HepG2 (cell line): ENCODE measurements around the gene DDX50. TPM values are rescaled to one million over a fixed set of nuclear protein-coding genes. Genes with fewer than 3 reads are reported as not detected.
A peak's percentile ranks its signal among the peaks of the same experiment; 100 is the strongest.

Experiments used
- ADNP ChIP-seq: sonication (generic); formaldehyde crosslinking; IDR thresholded peaks from 2 replicates; pipeline ENCODE4 v1.4.0; 2020; ENCODE audit warnings: missing genetic modification reagents
- ATF6 ChIP-seq: sonication (generic); formaldehyde crosslinking; conservative IDR thresholded peaks from 2 replicates; pipeline ENCODE4 v1.4.0; 2020; ENCODE audit warnings: missing genetic modification reagents
- EHMT2 ChIP-seq: fragments of 200-600 bp; sonication (generic); IDR thresholded peaks from 2 replicates; pipeline ENCODE4 v1.7.0; 2017; ENCODE audit warnings: antibody characterized with exemption, low read depth, low read length, borderline replicate concordance
- ESRRA ChIP-seq: sonication (generic); formaldehyde crosslinking; IDR thresholded peaks from 2 replicates; pipeline ENCODE4 v1.5.1; 2020; ENCODE audit warnings: mild to moderate bottlenecking, low read depth, missing genetic modification reagents
- FUBP1 ChIP-seq: sonication (generic); formaldehyde crosslinking; IDR thresholded peaks from 2 replicates; pipeline ENCODE4 v1.5.1; 2020; ENCODE audit warnings: missing genetic modification reagents, mild to moderate bottlenecking, borderline replicate concordance
- HDAC1 ChIP-seq: sonication (generic); formaldehyde crosslinking; IDR thresholded peaks from 2 replicates; pipeline ENCODE4 v1.5.1; 2020; ENCODE audit warnings: mild to moderate bottlenecking, missing genetic modification reagents
- NBN ChIP-seq: fragments of 450-650 bp; conservative IDR thresholded peaks from 2 replicates; pipeline ENCODE4 v1.6.1; 2017
- SP4 ChIP-seq: sonication (generic); formaldehyde crosslinking; IDR thresholded peaks from 2 replicates; pipeline ENCODE4 v1.8.1; 2023; ENCODE audit warnings: mild to moderate bottlenecking, missing genetic modification reagents
- SRSF9 ChIP-seq: fragments of 200-400 bp; formaldehyde crosslinking; IDR thresholded peaks from 2 replicates; pipeline ENCODE4 v1.6.1; 2018; ENCODE audit warnings: borderline replicate concordance, mild to moderate bottlenecking, low read depth, low read length; ENCODE audit not compliant: insufficient read depth, poor library complexity, severe bottlenecking
- SRY ChIP-seq: sonication (generic); formaldehyde crosslinking; IDR thresholded peaks from 2 replicates; pipeline ENCODE4 v1.8.0; 2022; ENCODE audit warnings: mild to moderate bottlenecking, missing genetic modification reagents
- TIGD3 ChIP-seq: sonication (generic); formaldehyde crosslinking; IDR thresholded peaks from 2 replicates; pipeline ENCODE4 v1.5.1; 2020; ENCODE audit warnings: mild to moderate bottlenecking, missing genetic modification reagents, borderline replicate concordance
- ZSCAN31 ChIP-seq: sonication (generic); formaldehyde crosslinking; IDR thresholded peaks from 2 replicates; pipeline ENCODE4 v1.5.0; 2020; ENCODE audit warnings: low read depth, mild to moderate bottlenecking, missing genetic modification reagents
- polyA plus RNA-seq, 8 experiments: library from polyadenylated mRNA; depleted of rRNA in 3 of 8; stranded (reverse) in 7 of 8; unstranded in 1 of 8; fragments of >200 nt; fragmentation: Illumina TruSeq in 4 of 8; extraction: Trizol in 4 of 8; gene quantifications; 2 replicates each; pipeline versions ENCODE4 v1.2.1 to v1.2.3, GENCODE V29; 2011 to 2016; ENCODE audit warnings: low read depth in 4 of 8, missing spikeins in 1 of 8, mixed read lengths in 1 of 8; ENCODE audit not compliant: insufficient read depth in 1 of 8
- total RNA-seq, 5 experiments: library from RNA; depleted of rRNA; stranded (reverse); fragments of >200 nt; fragmentation: Illumina TruSeq; extraction: Trizol; gene quantifications; 2 replicates each; pipeline ENCODE4 v1.2.3, GENCODE V29; 2016; ENCODE audit warnings: low read depth in 1 of 5
- TF ChIP-seq, protein P1 (sequence below): sonication (generic); formaldehyde crosslinking; IDR thresholded peaks from 2 replicates; pipeline ENCODE4 v1.8.1; 2023; ENCODE audit warnings: mild to moderate bottlenecking, inconsistent platforms, moderate library complexity, missing genetic modification reagents, borderline replicate concordance
- TF ChIP-seq, protein P2 (sequence below): sonication (generic); formaldehyde crosslinking; IDR thresholded peaks from 2 replicates; pipeline ENCODE4 v1.5.1; 2020; ENCODE audit warnings: missing genetic modification reagents, mild to moderate bottlenecking, borderline replicate concordance
- TF ChIP-seq, protein P3 (sequence below): sonication (generic); formaldehyde crosslinking; IDR thresholded peaks from 2 replicates; pipeline ENCODE4 v1.8.0; 2022; ENCODE audit warnings: missing genetic modification reagents, mild to moderate bottlenecking, moderate library complexity, borderline replicate concordance

DDX50 gene
- total and polyA plus RNA-seq, 2 of the 13 experiments (the other 11 are each of a cell fraction or from before 2014, with no cell fraction given), result 19.0 to 38.2 TPM

DNA sequence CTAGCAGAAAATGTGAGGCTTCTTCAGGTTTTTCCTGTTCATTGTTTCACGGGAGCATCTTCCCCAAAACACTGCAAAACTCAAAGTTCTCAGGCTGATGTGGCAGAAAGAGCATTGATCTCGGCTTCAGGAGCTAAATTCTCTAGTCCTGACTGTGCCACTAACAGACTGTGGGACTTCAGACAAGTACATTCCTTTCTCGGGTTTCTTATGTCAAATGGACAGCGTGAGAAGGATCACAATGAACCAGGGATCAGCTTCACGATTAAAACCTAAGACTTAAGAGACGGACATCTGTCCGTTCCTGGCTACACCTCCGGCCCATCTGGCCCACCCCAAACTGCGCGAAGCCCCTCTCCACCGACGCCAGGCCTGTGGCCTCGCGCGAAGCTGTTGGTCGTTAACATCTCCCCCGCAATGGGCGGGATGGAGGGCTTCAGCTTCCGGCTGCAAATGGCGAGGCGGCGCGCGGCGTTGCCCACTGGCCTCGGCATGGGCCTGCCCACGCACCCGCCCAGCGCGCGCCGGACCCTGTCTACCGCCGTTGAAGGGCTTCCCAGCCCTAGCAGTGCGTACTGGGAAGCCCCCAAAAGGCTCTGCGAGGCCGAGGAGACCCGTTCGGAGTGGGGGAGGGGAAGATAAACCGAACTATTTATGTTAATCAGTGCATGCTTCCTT, 549 bp upstream of the DDX50 start (continued):
- TF ChIP-seq FUBP1 (CRISPR knock-in tag), result no peak
- TF ChIP-seq SP4 (CRISPR knock-in tag), result peak; percentile 56; the same call in 1 of the 2 replicates
- peak; percentile 95; the same call in 1 of the 2 replicates for TF ChIP-seq SRY (CRISPR knock-in tag)
- no peak for TF ChIP-seq EHMT2
- TF ChIP-seq, protein P1, sequence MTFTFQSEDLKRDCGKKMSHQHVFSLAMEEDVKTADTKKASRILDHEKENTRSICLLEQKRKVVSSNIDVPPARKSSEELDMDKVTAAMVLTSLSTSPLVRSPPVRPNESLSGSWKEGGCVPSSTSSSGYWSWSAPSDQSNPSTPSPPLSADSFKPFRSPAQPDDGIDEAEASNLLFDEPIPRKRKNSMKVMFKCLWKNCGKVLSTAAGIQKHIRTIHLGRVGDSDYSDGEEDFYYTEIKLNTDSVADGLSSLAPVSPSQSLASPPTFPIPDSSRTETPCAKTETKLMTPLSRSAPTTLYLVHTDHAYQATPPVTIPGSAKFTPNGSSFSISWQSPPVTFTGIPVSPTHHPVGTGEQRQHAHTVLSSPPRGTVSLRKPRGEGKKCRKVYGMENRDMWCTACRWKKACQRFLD (CRISPR knock-in tag), result peak; percentile 86
- TF ChIP-seq ZSCAN31 (CRISPR knock-in tag), result no peak; the same call in 1 of the 2 replicates
- TF ChIP-seq, protein P2, sequence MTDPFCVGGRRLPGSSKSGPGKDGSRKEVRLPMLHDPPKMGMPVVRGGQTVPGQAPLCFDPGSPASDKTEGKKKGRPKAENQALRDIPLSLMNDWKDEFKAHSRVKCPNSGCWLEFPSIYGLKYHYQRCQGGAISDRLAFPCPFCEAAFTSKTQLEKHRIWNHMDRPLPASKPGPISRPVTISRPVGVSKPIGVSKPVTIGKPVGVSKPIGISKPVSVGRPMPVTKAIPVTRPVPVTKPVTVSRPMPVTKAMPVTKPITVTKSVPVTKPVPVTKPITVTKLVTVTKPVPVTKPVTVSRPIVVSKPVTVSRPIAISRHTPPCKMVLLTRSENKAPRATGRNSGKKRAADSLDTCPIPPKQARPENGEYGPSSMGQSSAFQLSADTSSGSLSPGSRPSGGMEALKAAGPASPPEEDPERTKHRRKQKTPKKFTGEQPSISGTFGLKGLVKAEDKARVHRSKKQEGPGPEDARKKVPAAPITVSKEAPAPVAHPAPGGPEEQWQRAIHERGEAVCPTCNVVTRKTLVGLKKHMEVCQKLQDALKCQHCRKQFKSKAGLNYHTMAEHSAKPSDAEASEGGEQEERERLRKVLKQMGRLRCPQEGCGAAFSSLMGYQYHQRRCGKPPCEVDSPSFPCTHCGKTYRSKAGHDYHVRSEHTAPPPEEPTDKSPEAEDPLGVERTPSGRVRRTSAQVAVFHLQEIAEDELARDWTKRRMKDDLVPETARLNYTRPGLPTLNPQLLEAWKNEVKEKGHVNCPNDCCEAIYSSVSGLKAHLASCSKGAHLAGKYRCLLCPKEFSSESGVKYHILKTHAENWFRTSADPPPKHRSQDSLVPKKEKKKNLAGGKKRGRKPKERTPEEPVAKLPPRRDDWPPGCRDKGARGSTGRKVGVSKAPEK (CRISPR knock-in tag), result 0 out of 2 replicates have a peak, but pooled peaks have one; percentile 55
- TF ChIP-seq TIGD3 (CRISPR knock-in tag), result no peak; the same call in 1 of the 2 replicates
- TF ChIP-seq ADNP (CRISPR knock-in tag), result no peak
- peak; percentile 56; the same call in 1 of the 2 replicates for TF ChIP-seq HDAC1 (CRISPR knock-in tag)
- TF ChIP-seq SRSF9, result no peak
- TF ChIP-seq ESRRA (CRISPR knock-in tag), result no peak; the same call in 1 of the 2 replicates
- no peak for TF ChIP-seq NBN
- no peak for TF ChIP-seq ATF6
- TF ChIP-seq, protein P3, sequence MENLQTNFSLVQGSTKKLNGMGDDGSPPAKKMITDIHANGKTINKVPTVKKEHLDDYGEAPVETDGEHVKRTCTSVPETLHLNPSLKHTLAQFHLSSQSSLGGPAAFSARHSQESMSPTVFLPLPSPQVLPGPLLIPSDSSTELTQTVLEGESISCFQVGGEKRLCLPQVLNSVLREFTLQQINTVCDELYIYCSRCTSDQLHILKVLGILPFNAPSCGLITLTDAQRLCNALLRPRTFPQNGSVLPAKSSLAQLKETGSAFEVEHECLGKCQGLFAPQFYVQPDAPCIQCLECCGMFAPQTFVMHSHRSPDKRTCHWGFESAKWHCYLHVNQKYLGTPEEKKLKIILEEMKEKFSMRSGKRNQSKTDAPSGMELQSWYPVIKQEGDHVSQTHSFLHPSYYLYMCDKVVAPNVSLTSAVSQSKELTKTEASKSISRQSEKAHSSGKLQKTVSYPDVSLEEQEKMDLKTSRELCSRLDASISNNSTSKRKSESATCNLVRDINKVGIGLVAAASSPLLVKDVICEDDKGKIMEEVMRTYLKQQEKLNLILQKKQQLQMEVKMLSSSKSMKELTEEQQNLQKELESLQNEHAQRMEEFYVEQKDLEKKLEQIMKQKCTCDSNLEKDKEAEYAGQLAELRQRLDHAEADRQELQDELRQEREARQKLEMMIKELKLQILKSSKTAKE (CRISPR knock-in tag), result no peak
